Measurements from ENCODE around the gene PIK3C2A.

DNA sequence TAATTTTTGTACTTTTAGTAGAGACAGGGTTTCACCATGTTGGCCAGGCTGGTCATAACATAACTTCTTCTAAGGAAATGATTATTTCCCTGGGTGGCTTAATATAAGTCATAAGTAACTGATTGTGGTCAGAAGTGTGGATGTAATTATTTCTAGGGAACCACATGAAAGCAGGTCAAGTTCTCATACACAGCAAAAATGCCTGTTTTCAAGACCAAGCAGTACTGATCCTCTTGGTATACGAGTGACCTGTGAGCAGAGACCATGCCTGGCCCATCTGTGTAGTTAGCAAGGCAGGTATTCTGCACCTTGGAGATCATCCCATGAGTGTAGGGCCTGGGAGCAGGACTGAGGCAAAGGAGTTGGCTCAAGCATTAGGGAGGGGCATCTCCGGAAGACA lies 36.3 kb upstream of the PIK3C2A start:
- TF ChIP-seq, protein P1, sequence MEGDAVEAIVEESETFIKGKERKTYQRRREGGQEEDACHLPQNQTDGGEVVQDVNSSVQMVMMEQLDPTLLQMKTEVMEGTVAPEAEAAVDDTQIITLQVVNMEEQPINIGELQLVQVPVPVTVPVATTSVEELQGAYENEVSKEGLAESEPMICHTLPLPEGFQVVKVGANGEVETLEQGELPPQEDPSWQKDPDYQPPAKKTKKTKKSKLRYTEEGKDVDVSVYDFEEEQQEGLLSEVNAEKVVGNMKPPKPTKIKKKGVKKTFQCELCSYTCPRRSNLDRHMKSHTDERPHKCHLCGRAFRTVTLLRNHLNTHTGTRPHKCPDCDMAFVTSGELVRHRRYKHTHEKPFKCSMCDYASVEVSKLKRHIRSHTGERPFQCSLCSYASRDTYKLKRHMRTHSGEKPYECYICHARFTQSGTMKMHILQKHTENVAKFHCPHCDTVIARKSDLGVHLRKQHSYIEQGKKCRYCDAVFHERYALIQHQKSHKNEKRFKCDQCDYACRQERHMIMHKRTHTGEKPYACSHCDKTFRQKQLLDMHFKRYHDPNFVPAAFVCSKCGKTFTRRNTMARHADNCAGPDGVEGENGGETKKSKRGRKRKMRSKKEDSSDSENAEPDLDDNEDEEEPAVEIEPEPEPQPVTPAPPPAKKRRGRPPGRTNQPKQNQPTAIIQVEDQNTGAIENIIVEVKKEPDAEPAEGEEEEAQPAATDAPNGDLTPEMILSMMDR (IDR thresholded peaks at IDR 0.05), result no peak
- TF ChIP-seq POLR2AphosphoS5 (IDR thresholded peaks at IDR 0.05; ENCODE audit: low read depth, low read length), result no peak
- TF ChIP-seq TCF7L2 (IDR thresholded peaks at IDR 0.05; ENCODE audit: low read depth, low read length), result no peak
- TF ChIP-seq, protein P2, sequence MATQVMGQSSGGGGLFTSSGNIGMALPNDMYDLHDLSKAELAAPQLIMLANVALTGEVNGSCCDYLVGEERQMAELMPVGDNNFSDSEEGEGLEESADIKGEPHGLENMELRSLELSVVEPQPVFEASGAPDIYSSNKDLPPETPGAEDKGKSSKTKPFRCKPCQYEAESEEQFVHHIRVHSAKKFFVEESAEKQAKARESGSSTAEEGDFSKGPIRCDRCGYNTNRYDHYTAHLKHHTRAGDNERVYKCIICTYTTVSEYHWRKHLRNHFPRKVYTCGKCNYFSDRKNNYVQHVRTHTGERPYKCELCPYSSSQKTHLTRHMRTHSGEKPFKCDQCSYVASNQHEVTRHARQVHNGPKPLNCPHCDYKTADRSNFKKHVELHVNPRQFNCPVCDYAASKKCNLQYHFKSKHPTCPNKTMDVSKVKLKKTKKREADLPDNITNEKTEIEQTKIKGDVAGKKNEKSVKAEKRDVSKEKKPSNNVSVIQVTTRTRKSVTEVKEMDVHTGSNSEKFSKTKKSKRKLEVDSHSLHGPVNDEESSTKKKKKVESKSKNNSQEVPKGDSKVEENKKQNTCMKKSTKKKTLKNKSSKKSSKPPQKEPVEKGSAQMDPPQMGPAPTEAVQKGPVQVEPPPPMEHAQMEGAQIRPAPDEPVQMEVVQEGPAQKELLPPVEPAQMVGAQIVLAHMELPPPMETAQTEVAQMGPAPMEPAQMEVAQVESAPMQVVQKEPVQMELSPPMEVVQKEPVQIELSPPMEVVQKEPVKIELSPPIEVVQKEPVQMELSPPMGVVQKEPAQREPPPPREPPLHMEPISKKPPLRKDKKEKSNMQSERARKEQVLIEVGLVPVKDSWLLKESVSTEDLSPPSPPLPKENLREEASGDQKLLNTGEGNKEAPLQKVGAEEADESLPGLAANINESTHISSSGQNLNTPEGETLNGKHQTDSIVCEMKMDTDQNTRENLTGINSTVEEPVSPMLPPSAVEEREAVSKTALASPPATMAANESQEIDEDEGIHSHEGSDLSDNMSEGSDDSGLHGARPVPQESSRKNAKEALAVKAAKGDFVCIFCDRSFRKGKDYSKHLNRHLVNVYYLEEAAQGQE (IDR thresholded peaks at IDR 0.05; ENCODE audit: insufficient read depth in 1 of 2, low read depth in 2 of 2, low read length in 1 of 2), result no peak
